Smooth muscle cell (in vitro differentiated cells): Measurements from ENCODE around the gene TCHH. TPM values are rescaled to one million over a fixed set of nuclear protein-coding genes. Genes with fewer than 3 reads are reported as not detected.

ENCODE experiments used
- DNase-seq: peaks from one replicate; lab custom pipeline; 2025; ENCODE audit not compliant: unreplicated experiment; lab: John Stamatoyannopoulos, UW
- H2AFZ ChIP-seq: fragments of 200-600 bp; sonication (generic); 2 replicates; pipeline ENCODE4 v1.6.0; 2016; ENCODE audit warnings: antibody characterized with exemption, low read depth, mild to moderate bottlenecking
- H3F3A ChIP-seq: fragments of 200-600 bp; sonication (generic); 2 replicates; pipeline ENCODE4 v1.6.0; 2017; ENCODE audit warnings: antibody characterized with exemption, low read depth
- H3K27ac ChIP-seq: fragments of 200-600 bp; sonication (generic); 2 replicates; pipeline ENCODE4 v1.5.1; 2016; ENCODE audit warnings: low read depth, mild to moderate bottlenecking
- H3K27me3 ChIP-seq: fragments of 200-600 bp; sonication (generic); 2 replicates; pipeline ENCODE4 v1.6.1; 2016; ENCODE audit warnings: low read depth, mild to moderate bottlenecking
- H3K36me3 ChIP-seq: fragments of 200-600 bp; sonication (generic); 2 replicates; pipeline ENCODE4 v1.5.1; 2016; ENCODE audit warnings: low read depth
- H3K4me1 ChIP-seq: fragments of 200-600 bp; sonication (generic); 2 replicates; pipeline ENCODE4 v1.5.1; 2016; ENCODE audit warnings: low read depth
- H3K4me2 ChIP-seq: fragments of 200-600 bp; sonication (generic); 2 replicates; pipeline ENCODE4 v1.6.0; 2016; ENCODE audit warnings: mild to moderate bottlenecking
- H3K4me3 ChIP-seq: fragments of 200-600 bp; sonication (generic); 2 replicates; pipeline ENCODE4 v1.5.1; 2016; ENCODE audit warnings: mild to moderate bottlenecking
- H3K79me2 ChIP-seq: fragments of 200-600 bp; sonication (generic); 2 replicates; pipeline ENCODE4 v1.6.0; 2016; ENCODE audit warnings: low read depth, mild to moderate bottlenecking
- H3K9ac ChIP-seq: fragments of 200-600 bp; sonication (generic); 2 replicates; pipeline ENCODE4 v1.6.0; 2016; ENCODE audit warnings: low read depth
- H3K9me3 ChIP-seq: fragments of 200-600 bp; sonication (generic); replicated peaks from 2 replicates; pipeline ENCODE4 v1.5.1; 2016; ENCODE audit warnings: low read depth
- H4K20me1 ChIP-seq: fragments of 200-600 bp; sonication (generic); 2 replicates; pipeline ENCODE4 v1.6.0; 2016; ENCODE audit warnings: low read depth
- CTCF ChIP-seq: fragments of 200-600 bp; sonication (generic); IDR thresholded peaks from 2 replicates; pipeline ENCODE4 v1.5.1; 2017; ENCODE audit warnings: borderline replicate concordance, mild to moderate bottlenecking, antibody characterized with exemption; ENCODE audit not compliant: insufficient read depth, poor library complexity, severe bottlenecking
- WGBS: methylation state at CpG from one replicate; pipeline ENCODE4 v1.1.7; 2016; ENCODE audit warnings: low lambda C conversion rate; 5-methylcytosine and 5-hydroxymethylcytosine counted together
- polyA plus RNA-seq: library from polyadenylated mRNA; unstranded; fragments of >200 nt; fragmentation: Nextera tagmentation; extraction: Ambion mirVana; gene quantifications from 2 replicates; pipeline ENCODE4 v1.2.1, GENCODE V29; 2016
- total RNA-seq: library from RNA; depleted of rRNA; stranded (reverse); fragments of >200 nt; gene quantifications from 2 replicates; pipeline ENCODE4 v1.2.3, GENCODE V29; 2014

The TCHH gene
- total and polyA plus RNA-seq, 2 experiments from 2014 or later = not detected

- no peaks in the 10 kb centered on the region for H3K4me1 ChIP-seq
- H3K9me3 ChIP-seq = no peaks in the 10 kb centered on the region
- DNase-seq = no peak
- H3K79me2 ChIP-seq = no peaks in the 10 kb centered on the region
- no peaks in the 10 kb centered on the region for H3F3A ChIP-seq
- peak overlapping the region; percentile 48 for H3K4me3 ChIP-seq
- no peaks in the 10 kb centered on the region for H4K20me1 ChIP-seq
- WGBS = 14% methylated on average over 29 of the region's 31 CpGs
- peak overlapping the region; percentile 87 for H3K4me2 ChIP-seq
- peaks cover 100% of the 10 kb centered on the region for H3K27me3 ChIP-seq
- no peak overlapping the region for H2AFZ ChIP-seq
- no peaks in the 10 kb centered on the region for H3K36me3 ChIP-seq
- no peak overlapping the region for H3K27ac ChIP-seq
- no peak for TF ChIP-seq CTCF
- no peak overlapping the region for H3K9ac ChIP-seq
These were observed 4.8 kb downstream of the TCHH start for GRCh38 chr1:152110365-152110859.

- no peak for TF ChIP-seq CTCF
- H3K79me2 ChIP-seq = no peaks in the 10 kb centered on the region
- H3K4me1 ChIP-seq = no peaks in the 10 kb centered on the region
- H3K36me3 ChIP-seq = no peaks in the 10 kb centered on the region
- H3F3A ChIP-seq = no peaks in the 10 kb centered on the region
- no peaks in the 10 kb centered on the region for H3K9me3 ChIP-seq
- peaks cover 100% of the 10 kb centered on the region for H3K27me3 ChIP-seq
- H3K4me3 ChIP-seq = peak overlapping the region; percentile 48
- WGBS = 57% methylated on average over 15 of the region's 15 CpGs
- no peaks in the 10 kb centered on the region for H4K20me1 ChIP-seq
- H2AFZ ChIP-seq = no peak overlapping the region
- H3K9ac ChIP-seq = no peak overlapping the region
- H3K4me2 ChIP-seq = peak overlapping the region; percentile 87
- H3K27ac ChIP-seq = no peak overlapping the region
- DNase-seq = no peak
These were observed 5.3 kb downstream of the TCHH start for GRCh38 chr1:152109998-152110294.

GRCh38 chr1:152109231-152109997 is 5.8 kb downstream of the TCHH start:
- Histone ChIP-seq H4K20me1 (no peaks in the 10 kb centered on the region), H3K27ac (no peak overlapping the region), H3K9me3 (no peaks in the 10 kb centered on the region), H3K36me3 (no peaks in the 10 kb centered on the region), H3F3A (no peaks in the 10 kb centered on the region), H3K27me3 (peaks cover 98% of the 10 kb centered on the region), H3K79me2 (no peaks in the 10 kb centered on the region), H2AFZ (no peak overlapping the region), H3K9ac (no peak overlapping the region), H3K4me1 (no peaks in the 10 kb centered on the region), H3K4me2 (peak overlapping the region; percentile 87), H3K4me3 (no peak overlapping the region)
- no peak for DNase-seq
- TF ChIP-seq CTCF = no peak
- WGBS = 35% methylated on average over 31 of the region's 31 CpGs

- Histone ChIP-seq H3K27me3 (peaks cover 97% of the 10 kb centered on the region), H3F3A (no peaks in the 10 kb centered on the region), H3K27ac (no peak overlapping the region), H3K4me3 (peak overlapping the region; percentile 35), H2AFZ (no peak overlapping the region), H4K20me1 (no peaks in the 10 kb centered on the region), H3K4me2 (no peak overlapping the region), H3K9me3 (no peaks in the 10 kb centered on the region), H3K36me3 (no peaks in the 10 kb centered on the region), H3K79me2 (no peaks in the 10 kb centered on the region), H3K9ac (no peak overlapping the region), H3K4me1 (no peaks in the 10 kb centered on the region)
- 31% methylated on average over 28 of the region's 28 CpGs for WGBS
- DNase-seq = no peak
- no peak for TF ChIP-seq CTCF
These were observed 6.4 kb downstream of the TCHH start for GRCh38 chr1:152108882-152109222.
